ENCODE measurements around the gene BBOX1. TPM values are rescaled to one million over a fixed set of nuclear protein-coding genes. Genes with fewer than 3 reads are reported as not detected.
"Not testable (repeated sequence)": the region's sequence is repeated elsewhere in the genome, so short reads cannot be mapped to it uniquely, and the experiment has no call there.

Gene BBOX1
- total and polyA plus RNA-seq, 5 donors = 0.16 TPM; not detected in 4

GRCh38 chr11:27162237-27162636 lies 121.6 kb downstream of the BBOX1 start:
- Histone ChIP-seq H3K4me1 (ENCODE audit: control insufficient read depth, insufficient read depth, low read length) (no peaks in the 10 kb centered on the region), H3K9me3 (ENCODE audit: control insufficient read depth, low read length) (no peaks in the 10 kb centered on the region), H3K27me3 (ENCODE audit: control insufficient read depth, insufficient read depth) (no peaks in the 10 kb centered on the region), H3K27ac (ENCODE audit: low read length) (no peak overlapping the region), H3K4me3 (ENCODE audit: low read length) (no peak overlapping the region)
- whole genome bisulfite sequencing = 52% methylated on average over 1 of the region's 1 CpG
- ATAC-seq (no peak), DNase-seq (no peak)
- intact Hi-C loops (cut with DNase I) = loop anchor here in 2 of 4 donors (5.0 to 10.0 kb wide), 2 partner anchors 865 to 867 kb away; no protein-coding TSS in a partner anchor

GRCh38 chr11:27166130-27166529 lies 125.5 kb downstream of the BBOX1 start:
- no peak for DNase-seq
- H3K27me3 ChIP-seq (ENCODE audit: control insufficient read depth, insufficient read depth) = no peaks in the 10 kb centered on the region
- no peaks in the 10 kb centered on the region for H3K9me3 ChIP-seq (ENCODE audit: control insufficient read depth, low read length)
- no peak overlapping the region for H3K27ac ChIP-seq (ENCODE audit: low read length)
- WGBS = 16% methylated on average over 2 of the region's 2 CpGs
- intact Hi-C loops (cut with DNase I) = loop anchor here in 1 of 4 donors (10.0 kb wide), 1 partner anchor 871 kb away; no protein-coding TSS in a partner anchor
- H3K4me1 ChIP-seq (ENCODE audit: control insufficient read depth, insufficient read depth, low read length) = no peaks in the 10 kb centered on the region
- H3K4me3 ChIP-seq (ENCODE audit: low read length) = no peak overlapping the region
- no peak for ATAC-seq

DNA sequence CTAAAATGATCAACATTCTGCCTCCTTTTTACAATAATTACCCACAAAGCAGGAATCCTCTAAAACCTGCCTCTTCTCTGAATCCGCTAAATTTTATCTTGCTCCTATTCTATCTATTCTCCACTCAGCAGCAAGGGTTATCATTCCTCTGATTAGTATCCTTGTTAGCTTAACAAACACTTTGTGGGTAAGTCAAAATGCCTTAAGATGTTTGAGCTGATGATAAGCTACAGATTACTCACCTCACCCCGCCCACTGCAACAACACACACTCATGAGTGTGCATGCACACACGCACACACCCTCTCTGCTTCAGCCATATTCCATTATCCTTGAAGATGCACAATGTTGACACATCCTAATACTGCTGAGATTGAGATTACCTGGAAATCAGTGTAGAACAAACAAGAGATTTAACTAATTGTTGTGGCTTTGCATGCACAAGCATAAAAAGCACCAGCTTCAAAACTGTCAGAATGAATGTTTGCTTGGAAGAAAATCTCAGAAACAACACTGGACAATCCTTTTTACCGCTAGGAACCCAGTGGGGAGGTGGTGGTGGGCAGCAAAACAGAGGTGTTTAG lies 130.9 kb downstream of the BBOX1 start:
- no peak overlapping the region for H3K4me3 ChIP-seq (ENCODE audit: low read length)
- no peaks in the 10 kb centered on the region for H3K9me3 ChIP-seq (ENCODE audit: control insufficient read depth, low read length)
- H3K4me1 ChIP-seq (ENCODE audit: control insufficient read depth, insufficient read depth, low read length) = no peaks in the 10 kb centered on the region
- H3K27me3 ChIP-seq (ENCODE audit: control insufficient read depth, insufficient read depth) = no peaks in the 10 kb centered on the region
- no peak for DNase-seq
- WGBS = 81% methylated on average over 4 of the region's 4 CpGs
- no peak for ATAC-seq
- H3K27ac ChIP-seq (ENCODE audit: low read length) = no peak overlapping the region
- intact Hi-C loops (cut with DNase I) = no loop called here

DNA sequence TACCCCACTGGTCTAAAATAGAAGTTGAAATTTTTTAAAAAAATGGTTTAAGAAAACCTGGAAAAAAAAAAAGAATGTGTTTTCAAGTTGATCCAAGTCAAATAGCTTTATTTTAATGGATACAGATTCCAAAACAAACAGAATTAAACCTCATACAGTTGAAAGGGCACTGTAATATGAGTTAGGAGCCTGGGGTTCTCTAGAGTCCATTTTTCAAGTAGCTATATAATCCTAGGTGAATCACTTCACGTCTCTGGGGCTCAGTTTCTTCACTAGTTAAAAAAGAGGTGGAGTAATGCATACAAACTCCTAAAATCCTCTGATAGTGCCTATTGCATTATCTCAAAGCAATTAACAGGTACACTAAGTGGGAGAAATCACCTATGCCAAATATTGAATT lies 132.9 kb downstream of the BBOX1 start:
- H3K27ac ChIP-seq (ENCODE audit: low read length) = no peak overlapping the region
- ATAC-seq = no peak
- 74% methylated on average over 1 of the region's 1 CpG for WGBS
- H3K9me3 ChIP-seq (ENCODE audit: control insufficient read depth, low read length) = no peaks in the 10 kb centered on the region
- DNase-seq = no peak
- intact Hi-C loops (cut with DNase I) = no loop called here
- no peaks in the 10 kb centered on the region for H3K4me1 ChIP-seq (ENCODE audit: control insufficient read depth, insufficient read depth, low read length)
- no peaks in the 10 kb centered on the region for H3K27me3 ChIP-seq (ENCODE audit: control insufficient read depth, insufficient read depth)
- H3K4me3 ChIP-seq (ENCODE audit: low read length) = no peak overlapping the region

DNA sequence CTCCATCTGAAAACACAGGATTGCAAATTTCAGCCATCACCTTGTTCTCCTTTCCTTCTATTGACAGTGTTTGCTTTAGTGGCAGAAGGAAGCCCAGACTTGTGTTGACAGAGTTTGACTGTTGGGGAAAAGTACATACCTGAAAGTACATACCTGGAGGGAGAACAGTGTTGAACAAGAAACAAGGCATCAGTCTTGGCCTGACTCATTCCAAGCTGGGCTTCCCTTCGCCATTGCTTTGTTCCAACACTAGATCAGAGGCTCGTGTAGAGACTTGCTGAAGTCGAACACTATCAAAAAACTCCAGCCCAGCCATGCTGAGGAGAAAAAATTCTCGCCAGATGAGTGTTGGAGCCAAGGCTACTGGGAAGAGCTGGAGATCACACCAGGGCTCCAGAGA lies 133.4 kb downstream of the BBOX1 start:
- Histone ChIP-seq H3K4me3 (ENCODE audit: low read length) (no peak overlapping the region), H3K27me3 (ENCODE audit: control insufficient read depth, insufficient read depth) (no peaks in the 10 kb centered on the region), H3K27ac (ENCODE audit: low read length) (no peak overlapping the region), H3K9me3 (ENCODE audit: control insufficient read depth, low read length) (no peaks in the 10 kb centered on the region), H3K4me1 (ENCODE audit: control insufficient read depth, insufficient read depth, low read length) (no peaks in the 10 kb centered on the region)
- ATAC-seq (no peak), DNase-seq (no peak)
- intact Hi-C loops (cut with DNase I) = no loop called here
- WGBS = 57% methylated on average over 4 of the region's 4 CpGs

- Histone ChIP-seq H3K4me1 (ENCODE audit: control insufficient read depth, insufficient read depth, low read length) (no peaks in the 10 kb centered on the region), H3K4me3 (ENCODE audit: low read length) (no peak overlapping the region), H3K9me3 (ENCODE audit: control insufficient read depth, low read length) (no peaks in the 10 kb centered on the region), H3K27ac (ENCODE audit: low read length) (no peak overlapping the region), H3K27me3 (ENCODE audit: control insufficient read depth, insufficient read depth) (no peaks in the 10 kb centered on the region)
- intact Hi-C loops (cut with DNase I) = no loop called here
- ATAC-seq (no peak), DNase-seq (no peak)
- 94% methylated on average over 9 of the region's 9 CpGs for WGBS
Measured at GRCh38 chr11:27174672-27175210, 134.1 kb downstream of the BBOX1 start.

GRCh38 chr11:27175562-27175961 lies 134.9 kb downstream of the BBOX1 start:
- DNase-seq; H3K4me3 ChIP-seq (ENCODE audit: low read length); H3K9me3 ChIP-seq (ENCODE audit: control insufficient read depth, low read length); H3K4me1 ChIP-seq (ENCODE audit: control insufficient read depth, insufficient read depth, low read length); intact Hi-C loops (cut with DNase I); ATAC-seq; H3K27ac ChIP-seq (ENCODE audit: low read length); H3K27me3 ChIP-seq (ENCODE audit: control insufficient read depth, insufficient read depth): not testable (repeated sequence)
- WGBS = 84% methylated on average over 3 of the region's 4 CpGs

Other genes starting within 250 kb of the BBOX1 start
- 10 to 100 TPM in 2 of 4 donors, 1 to 10 TPM in 2; 7.3 to 19.8 (median 10.4) TPM for gene FIBIN, start 46.7 kb upstream of the BBOX1 start, total RNA-seq
- 15.2 TPM for gene FIBIN, start 46.7 kb upstream of the BBOX1 start, polyA plus RNA-seq

Measured in right cardiac atrium (tissue), 5 donors.